Measurements from ENCODE around the gene PACS2. TPM values are rescaled to one million over a fixed set of nuclear protein-coding genes. Genes with fewer than 3 reads are reported as not detected.

Gene PACS2
- total and polyA plus RNA-seq, 2 of the 8 experiments (the other 6 are each of a cell fraction or from before 2014, with no cell fraction given): 38.0 to 62.8 TPM

DNA sequence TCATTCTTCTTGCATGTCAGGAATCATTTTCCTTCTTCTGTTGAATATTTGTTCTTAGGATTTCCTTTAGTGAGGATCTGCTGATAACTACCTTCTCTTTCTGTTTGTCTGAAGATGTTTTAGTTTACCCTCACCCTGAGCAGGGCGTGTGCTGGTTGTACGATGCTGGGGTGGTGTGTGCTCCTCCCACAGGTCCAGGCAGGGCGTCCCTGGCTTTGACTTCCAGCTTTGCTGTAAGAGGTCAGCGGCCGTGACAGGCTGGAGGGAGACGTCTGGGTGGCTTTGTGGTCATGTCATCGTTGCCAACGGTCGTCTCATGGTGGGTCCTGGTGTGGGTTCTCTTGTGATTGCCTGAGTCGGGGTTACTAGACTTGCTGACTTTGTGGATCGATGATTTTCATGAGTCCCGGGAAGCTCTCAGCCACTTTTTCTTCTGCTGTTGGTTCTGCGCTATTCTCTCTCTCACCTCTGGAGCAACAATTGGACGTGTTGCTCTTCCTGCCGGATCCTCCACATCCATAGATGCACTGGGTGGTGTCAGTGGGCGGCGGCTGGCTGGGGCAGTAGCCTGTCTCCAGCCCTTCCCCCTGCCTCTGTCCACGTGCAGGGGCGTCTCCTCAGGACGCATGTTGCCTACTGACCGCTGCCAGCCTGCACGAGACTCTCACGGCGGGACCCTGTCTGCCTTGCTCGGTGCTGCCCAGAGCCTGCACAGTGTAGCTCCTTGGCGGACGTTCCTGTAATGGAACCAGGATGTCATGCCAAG lies 8.4 kb downstream of the PACS2 start:
- no peak overlapping the region for H4K5ac ChIP-seq (ENCODE audit: insufficient read length, low read depth, low read length)
- 89% methylated on average over 27 of the region's 27 CpGs; no CpG with 5 or more reads in 1 of the 2 experiments for WGBS, 2 experiments (ENCODE audit: extremely low coverage in 1 of 2, insufficient coverage in 1 of 2, insufficient read length in 1 of 2, insufficient replicate concordance in 2 of 2, low coverage in 1 of 2, low lambda C conversion rate in 2 of 2, missing lambda C conversion rate in 1 of 2)
- H2AK5ac ChIP-seq (ENCODE audit: low read depth, low read length): 0 out of 2 replicates have a peak overlapping the region, but pooled peaks have one; percentile 57
- H2AFZ ChIP-seq (ENCODE audit: low read length): no peak overlapping the region
- H3K4me1 ChIP-seq (replicated peaks in 1 of 4; ENCODE audit: control insufficient read depth in 3 of 4, insufficient read depth in 4 of 4, low read length in 3 of 4): peaks cover 2 to 33% (median 26%) of the 10 kb centered on the region in 4 experiments
- H3K27me3 ChIP-seq (replicated peaks in 1 of 4; ENCODE audit: control insufficient read depth in 3 of 4, extremely low read depth in 1 of 4, insufficient read depth in 3 of 4, low read length in 3 of 4): no peaks in the 10 kb centered on the region
- no peak overlapping the region for H3K18ac ChIP-seq (ENCODE audit: extremely low read depth, low read length)
- H3K56ac ChIP-seq (replicated peaks; ENCODE audit: insufficient read length, low read depth, low read length): no peak overlapping the region
- H3K14ac ChIP-seq (ENCODE audit: insufficient read length): no peak overlapping the region
- no peak overlapping the region for H4K8ac ChIP-seq (ENCODE audit: extremely low read depth, insufficient read depth, low read length)
- H3K27ac ChIP-seq (ENCODE audit: low read depth, low read length): no peak overlapping the region
- 0 out of 2 replicates have a peak overlapping the region, but pooled peaks have one; percentile 66 for H2BK5ac ChIP-seq (ENCODE audit: low read depth, low read length)
- FAIRE-seq: no peak
- H2BK15ac ChIP-seq (ENCODE audit: low read length): no peak overlapping the region
- no peak overlapping the region for H2BK20ac ChIP-seq (ENCODE audit: low read length)
- H3K9ac ChIP-seq (replicated peaks in 1 of 4; ENCODE audit: extremely low read depth in 1 of 4, low read depth in 3 of 4, low read length in 3 of 4): no peak overlapping the region
- H2BK120ac ChIP-seq (replicated peaks; ENCODE audit: low read depth, low read length): no peak overlapping the region
- ChIA-PET POLR2A (ENCODE audit: partially characterized antibody) (interaction anchor here (1.4 kb wide), 1 partner anchor 22 kb away, joined by 4 read pairs; the partner anchor contains the start of gene BRF1), CTCF (ENCODE audit: partially characterized antibody) (interaction anchor here (0.6 to 2.7 kb wide), 13 partner anchors 8 to 158 kb away, joined by 3 to 13 read pairs (median 4); no protein-coding TSS in a partner anchor)
- H3K36me3 ChIP-seq (ENCODE audit: control insufficient read depth in 2 of 4, insufficient read depth in 4 of 4, low read length in 3 of 4): no peaks in the 10 kb centered on the region
- H4K91ac ChIP-seq (replicated peaks; ENCODE audit: insufficient read length, low read length): no peak overlapping the region
- H3K79me2 ChIP-seq (ENCODE audit: control insufficient read depth in 1 of 2, insufficient read depth in 2 of 2, low read length in 2 of 2): peaks cover 0 to 78% of the 10 kb centered on the region in 2 experiments; a peak in 2 of 4 replicates
- no peak overlapping the region for H3K4ac ChIP-seq (replicated peaks; ENCODE audit: insufficient read length, low read depth, low read length)
- H3K4me3 ChIP-seq (ENCODE audit: extremely low read depth in 1 of 4, insufficient read depth in 2 of 4, low read depth in 3 of 4, low read length in 4 of 4): no peak overlapping the region
- peaks cover 27 to 46% of the 10 kb centered on the region in 2 experiments for H4K20me1 ChIP-seq (replicated peaks in 1 of 2; ENCODE audit: control insufficient read depth in 1 of 2, insufficient read depth in 2 of 2, low read length in 2 of 2)
- H3K4me2 ChIP-seq (ENCODE audit: insufficient read depth in 1 of 2, low read depth in 2 of 2, low read length in 2 of 2): no peak overlapping the region
- TF ChIP-seq HDAC2 (IDR thresholded peaks at IDR 0.05; ENCODE audit: borderline replicate concordance in 1 of 2, low read depth in 2 of 2, low read length in 2 of 2): no peak
- peaks cover 43% of the 10 kb centered on the region for H3K79me1 ChIP-seq (ENCODE audit: low read depth, low read length)
- DNase-seq (ENCODE audit: low read depth in 1 of 2, low spot score in 2 of 2): no peak
- H2BK12ac ChIP-seq (ENCODE audit: low read depth, low read length): no peak overlapping the region; the same call in 1 of the 2 replicates
- no peaks in the 10 kb centered on the region for H3K23me2 ChIP-seq (ENCODE audit: low read depth, low read length)
- no peaks in the 10 kb centered on the region for H3K9me3 ChIP-seq (ENCODE audit: insufficient read depth in 2 of 2, low read depth in 1 of 2, low read length in 1 of 2)
- no peak overlapping the region for H3K23ac ChIP-seq (ENCODE audit: insufficient read length)

All from H1 (cell line).